Mesothelial cell of epicardium (in vitro differentiated cells): ENCODE results near the gene PTDSS2. TPM values are rescaled to one million over a fixed set of nuclear protein-coding genes. Genes with fewer than 3 reads are reported as not detected.

Experiments
- DNase-seq, 2 experiments: peaks; one replicate each; pipeline ENCODE4 v3.0.0; 2021; ENCODE audit warnings: low spot score in 2 of 2; ENCODE audit not compliant: unreplicated experiment in 2 of 2
- H3K27ac Mint-ChIP-seq: 2 replicates; pipeline ENCODE4 v1.8.0; 2021; ENCODE audit warnings: mixed read lengths
- H3K27me3 Mint-ChIP-seq: 2 replicates; pipeline ENCODE4 v1.8.0; 2021; ENCODE audit warnings: low read depth, mixed read lengths
- H3K36me3 Mint-ChIP-seq: 2 replicates; pipeline ENCODE4 v1.8.0; 2021; ENCODE audit warnings: mixed read lengths
- H3K4me1 Mint-ChIP-seq: 2 replicates; pipeline ENCODE4 v1.8.0; 2021; ENCODE audit warnings: mixed read lengths
- H3K4me3 Mint-ChIP-seq: 2 replicates; pipeline ENCODE4 v1.8.0; 2021; ENCODE audit warnings: mild to moderate bottlenecking, moderate library complexity, mixed read lengths
- H3K9me3 Mint-ChIP-seq: 2 replicates; pipeline ENCODE4 v1.8.0; 2021; ENCODE audit warnings: mixed read lengths
- CTCF ChIP-seq: fragments of 200-600 bp; sonication (generic); IDR thresholded peaks from one replicate; pipeline ENCODE4 v1.5.0; 2021; ENCODE audit warnings: antibody characterized with exemption; ENCODE audit not compliant: unreplicated experiment
- total RNA-seq: library from RNA; stranded (reverse); gene quantifications from 3 replicates; pipeline ENCODE4 v1.2.1, GENCODE V29; 2021

PTDSS2 gene
- total RNA-seq, 1 donor from 2014 or later: 49.7 TPM

- Mint-ChIP-seq H3K27me3 (no peaks in the 10 kb centered on the region), H3K9me3 (no peaks in the 10 kb centered on the region), H3K4me3 (peak overlapping the region; percentile 91), H3K27ac (peak overlapping the region; percentile 92), H3K4me1 (peaks cover 27% of the 10 kb centered on the region), H3K36me3 (peaks cover 3% of the 10 kb centered on the region)
- TF ChIP-seq CTCF: no peak
- peak in 1 of 2 experiments; percentile 72 for DNase-seq
Measured at GRCh38 chr11:450809-451451, 851 bp downstream of the PTDSS2 start.

GRCh38 chr11:451738-452137 is 1.7 kb downstream of the PTDSS2 start:
- no peak for TF ChIP-seq CTCF
- H3K36me3 Mint-ChIP-seq: peaks cover 3% of the 10 kb centered on the region

GRCh38 chr11:452203-452744 is 2.2 kb downstream of the PTDSS2 start:
- Mint-ChIP-seq H3K4me1 (peaks cover 19% of the 10 kb centered on the region), H3K36me3 (peaks cover 3% of the 10 kb centered on the region), H3K4me3 (peak overlapping the region; percentile 91), H3K27ac (no peak overlapping the region), H3K9me3 (no peaks in the 10 kb centered on the region), H3K27me3 (no peaks in the 10 kb centered on the region)
- DNase-seq: no peak
- TF ChIP-seq CTCF: no peak

More at GRCh38 chr11:451738-452137, 1.7 kb downstream of the PTDSS2 start:
- peaks cover 21% of the 10 kb centered on the region for H3K4me1 Mint-ChIP-seq
- H3K4me3 Mint-ChIP-seq: peak overlapping the region; percentile 91
- DNase-seq: no peak
- no peaks in the 10 kb centered on the region for H3K27me3 Mint-ChIP-seq
- H3K27ac Mint-ChIP-seq: peak overlapping the region; percentile 92
- no peaks in the 10 kb centered on the region for H3K9me3 Mint-ChIP-seq

- Mint-ChIP-seq H3K36me3 (peaks cover 5% of the 10 kb centered on the region), H3K27ac (no peak overlapping the region), H3K27me3 (no peaks in the 10 kb centered on the region), H3K4me1 (peaks cover 19% of the 10 kb centered on the region), H3K9me3 (no peaks in the 10 kb centered on the region), H3K4me3 (peak overlapping the region; percentile 17)
- no peak for DNase-seq
- no peak for TF ChIP-seq CTCF
Measured at GRCh38 chr11:452916-453527, 2.9 kb downstream of the PTDSS2 start.

GRCh38 chr11:453564-453963 is 3.5 kb downstream of the PTDSS2 start:
- TF ChIP-seq CTCF: no peak
- H3K9me3 Mint-ChIP-seq: no peaks in the 10 kb centered on the region
- no peaks in the 10 kb centered on the region for H3K27me3 Mint-ChIP-seq
- DNase-seq: no peak
- no peak overlapping the region for H3K27ac Mint-ChIP-seq
- H3K36me3 Mint-ChIP-seq: peaks cover 5% of the 10 kb centered on the region
- peaks cover 16% of the 10 kb centered on the region for H3K4me1 Mint-ChIP-seq
- H3K4me3 Mint-ChIP-seq: no peak overlapping the region
